K562 (cell line): Measurements from ENCODE around the gene ATL3. TPM values are rescaled to one million over a fixed set of nuclear protein-coding genes. Genes with fewer than 3 reads are reported as not detected.

Experiments used
- ASH1L ChIP-seq: fragments of 450-650 bp; IDR thresholded peaks from 2 replicates; pipeline ENCODE4 v1.6.1; 2018; ENCODE audit warnings: borderline replicate concordance, mild to moderate bottlenecking, low read depth; ENCODE audit not compliant: partially characterized antibody
- CBFA2T2 ChIP-seq: fragments of 450-650 bp; conservative IDR thresholded peaks from 2 replicates; pipeline ENCODE4 v1.6.1; 2017; ENCODE audit warnings: mild to moderate bottlenecking
- ETS2 ChIP-seq: IDR thresholded peaks from 2 replicates; pipeline ENCODE4 v1.6.1; 2016; ENCODE audit warnings: borderline replicate concordance, missing genetic modification characterization, mild to moderate bottlenecking, moderate library complexity, missing compliant biosample characterization; ENCODE audit not compliant: poor library complexity, severe bottlenecking
- GABPA ChIP-seq: fragments of 200-800 bp; sonication (Bioruptor generic); conservative IDR thresholded peaks from 2 replicates; pipeline ENCODE4 v1.6.1; 2016; ENCODE audit warnings: low read depth, missing genetic modification characterization, missing compliant biosample characterization
- KAT7 ChIP-seq: sonication (generic); formaldehyde crosslinking; IDR thresholded peaks from 2 replicates; pipeline ENCODE4 v1.8.0; 2022; ENCODE audit warnings: missing genetic modification reagents, mild to moderate bottlenecking, borderline replicate concordance
- KDM1A ChIP-seq, 2 experiments: fragments of 450-650 bp; IDR thresholded peaks; 2 replicates each; pipeline ENCODE4 v1.6.1; 2016; ENCODE audit warnings: mild to moderate bottlenecking in 2 of 2
- MAFG ChIP-seq: fragments of 450-650 bp; conservative IDR thresholded peaks from 2 replicates; pipeline ENCODE4 v1.6.1; 2016; ENCODE audit warnings: missing genetic modification characterization, missing compliant biosample characterization
- MCM2 ChIP-seq: fragments of 450-650 bp; IDR thresholded peaks from 2 replicates; pipeline ENCODE4 v1.6.1; 2017; ENCODE audit warnings: low read depth, mild to moderate bottlenecking
- MCM3 ChIP-seq: fragments of 450-650 bp; IDR thresholded peaks from 2 replicates; pipeline ENCODE4 v1.6.1; 2016
- MEF2A ChIP-seq: IDR thresholded peaks from 2 replicates; pipeline ENCODE4 v1.6.1; 2011; ENCODE audit warnings: low read depth, mild to moderate bottlenecking, low read length, moderate library complexity; ENCODE audit not compliant: control insufficient read depth
- NELFE ChIP-seq: IDR thresholded peaks from 2 replicates; pipeline ENCODE4 v1.6.1; 2011; ENCODE audit warnings: mild to moderate bottlenecking; ENCODE audit not compliant: insufficient read depth, insufficient read length
- PHTF2 ChIP-seq: fragments of 250-450 bp; sonication (Bioruptor Pico); IDR thresholded peaks from 2 replicates; pipeline ENCODE4 v1.5.0; 2021; ENCODE audit warnings: mild to moderate bottlenecking
- SIRT6 ChIP-seq: IDR thresholded peaks from one replicate; pipeline ENCODE4 v1.6.1; 2012; ENCODE audit warnings: low read depth, mild to moderate bottlenecking, control low read depth, inconsistent platforms, low read length, moderate library complexity
- SNIP1 ChIP-seq: fragments of 450-650 bp; IDR thresholded peaks from 2 replicates; pipeline ENCODE4 v1.7.1; 2017; ENCODE audit warnings: low read depth, mild to moderate bottlenecking
- TEAD2 ChIP-seq: fragments of 450-650 bp; IDR thresholded peaks from 2 replicates; pipeline ENCODE4 v1.6.1; 2016; ENCODE audit warnings: missing genetic modification characterization, control low read depth, missing compliant biosample characterization
- TRIM24 ChIP-seq, 2 experiments: fragments of 450-650 bp; IDR thresholded peaks; 2 replicates each; pipeline ENCODE4 v1.6.1; 2016
- U2AF1 ChIP-seq: fragments of 200-400 bp; formaldehyde crosslinking; optimal IDR thresholded peaks from 2 replicates; pipeline ENCODE3; 2017; ENCODE audit warnings: mild to moderate bottlenecking, low read depth, low read length, moderate library complexity
- ZNF280A ChIP-seq: fragments of 450-650 bp; IDR thresholded peaks from 2 replicates; pipeline ENCODE4 v1.6.1; 2018; ENCODE audit warnings: mild to moderate bottlenecking, low read depth; ENCODE audit not compliant: partially characterized antibody
- ZNF3 ChIP-seq: fragments of 250-450 bp; sonication (Bioruptor Pico); IDR thresholded peaks from 2 replicates; pipeline ENCODE4 v1.5.0; 2021; ENCODE audit warnings: mild to moderate bottlenecking, moderate library complexity
- ZNF507 ChIP-seq: conservative IDR thresholded peaks from 2 replicates; pipeline ENCODE4 v1.6.1; 2017; ENCODE audit warnings: missing genetic modification characterization, missing compliant biosample characterization
- ZNF551 ChIP-seq: fragments of 250-450 bp; sonication (Bioruptor Pico); IDR thresholded peaks from 2 replicates; pipeline ENCODE4 v1.5.0; 2021; ENCODE audit warnings: mild to moderate bottlenecking, moderate library complexity
- ZNF644 ChIP-seq: fragments of 200-800 bp; sonication (Bioruptor generic); IDR thresholded peaks from 2 replicates; pipeline ENCODE4 v1.6.1; 2016; ENCODE audit warnings: low read depth, missing genetic modification characterization, missing compliant biosample characterization
- ZNF740 ChIP-seq, 3 experiments: fragments of 200-800 bp in 1 of 3; sonication (Bioruptor generic) in 1 of 3; sonication (generic) in 1 of 3; formaldehyde crosslinking in 1 of 3; IDR thresholded peaks; 2 replicates each; pipeline versions ENCODE4 v1.6.1 to v1.8.0; 2016 to 2022; ENCODE audit warnings: mild to moderate bottlenecking in 2 of 3, missing compliant biosample characterization in 2 of 3, missing genetic modification characterization in 2 of 3, missing genetic modification reagents in 1 of 3
- polyA plus RNA-seq, 8 experiments: library from polyadenylated mRNA; depleted of rRNA in 4 of 8; stranded (reverse) in 5 of 8; unstranded in 3 of 8; fragments of >200 nt; fragmentation: Nextera tagmentation in 2 of 8; fragmentation: Illumina TruSeq in 1 of 8; extraction: Ambion mirVana in 2 of 8; extraction: Trizol in 1 of 8; gene quantifications; 2 replicates each; pipeline versions ENCODE4 v1.2.1 to v1.2.3, GENCODE V29; 2011 to 2014; ENCODE audit warnings: inconsistent platforms in 1 of 8, missing spikeins in 1 of 8
- total RNA-seq, 7 experiments: library from RNA; depleted of rRNA in 6 of 7; stranded (reverse); fragments of >200 nt in 6 of 7; fragmentation: Illumina TruSeq in 2 of 7; extraction: Trizol in 2 of 7; gene quantifications; 2 replicates each; pipeline versions ENCODE4 v1.2.1 to v1.2.3, GENCODE V29; 2011 to 2021; ENCODE audit warnings: low replicate concordance in 1 of 7
- TF ChIP-seq, protein P1 (sequence below), 2 experiments: fragments of 200-800 bp in 1 of 2; sonication (Bioruptor generic) in 1 of 2; sonication (generic) in 1 of 2; formaldehyde crosslinking in 1 of 2; IDR thresholded peaks in 1 of 2; conservative IDR thresholded peaks in 1 of 2; 2 replicates each; pipeline versions ENCODE4 v1.5.0 to v1.6.1; 2016 to 2020; ENCODE audit warnings: missing compliant biosample characterization in 1 of 2, missing genetic modification characterization in 1 of 2, missing genetic modification reagents in 1 of 2

The ATL3 gene
- total and polyA plus RNA-seq, 9 of the 15 experiments (the other 6 are each of a cell fraction or from before 2014, with no cell fraction given): 18.2 to 39.8 (median 23.9) TPM

DNA sequence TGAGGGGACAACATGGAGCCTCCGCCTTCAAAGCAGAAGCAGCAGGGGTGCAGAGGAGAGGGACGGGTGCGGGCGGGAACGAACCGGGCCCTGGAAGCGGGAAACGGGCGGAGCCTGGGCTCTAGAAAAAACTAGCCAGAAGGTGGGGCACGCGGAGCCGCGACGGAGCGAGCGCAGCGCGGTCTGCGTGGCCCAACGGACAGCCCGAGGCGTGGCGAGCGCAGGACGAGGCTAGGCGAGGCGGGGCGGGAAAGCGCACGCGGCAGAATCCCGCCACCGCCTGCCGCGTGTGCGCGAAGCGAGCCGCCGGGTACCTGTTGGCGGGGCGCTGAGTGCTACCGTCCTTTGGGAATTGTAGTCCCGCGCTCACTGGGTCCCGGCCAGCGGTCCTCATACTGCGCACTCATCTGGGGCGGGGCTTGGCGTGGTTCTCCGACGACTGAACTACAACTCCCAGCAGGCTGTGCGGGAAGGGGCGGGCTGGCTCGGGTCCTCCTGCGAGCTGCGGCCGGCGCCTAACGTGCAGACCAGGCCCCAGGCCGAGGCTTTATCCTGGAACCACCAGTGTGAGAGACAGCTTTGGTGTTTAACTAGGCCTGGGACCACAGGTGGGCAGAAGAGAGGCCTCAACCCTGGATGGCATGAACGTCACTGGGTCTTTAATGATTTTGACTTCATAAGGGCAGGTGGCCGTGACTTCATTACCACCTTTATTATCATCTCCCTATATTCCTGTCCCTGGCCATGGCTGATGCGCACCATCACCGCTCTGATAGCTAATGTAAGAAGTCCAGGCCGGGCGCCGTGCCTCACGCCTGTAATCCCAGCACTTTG lies at the start of gene ATL3 (continued):
- TF ChIP-seq GABPA (tag) (no peak; the same call in 1 of the 2 replicates), ETS2 (no peak), TEAD2 (tag) (no peak), PHTF2 (CRISPR knock-in tag) (no peak), ZNF740 (CRISPR knock-in tag; IDR thresholded peaks at IDR 0.05) (peak; percentile 92), ZNF740 (tag; IDR thresholded peaks at IDR 0.05) (no peak), MCM3 (no peak), ZNF507 (tag) (no peak), ZNF280A (no peak), KDM1A (IDR thresholded peaks at IDR 0.05) (no peak), NELFE (no peak), ZNF551 (CRISPR knock-in tag) (no peak), KAT7 (CRISPR knock-in tag) (peak; percentile 100), MAFG (tag) (no peak), U2AF1 (peak; percentile 80), ZNF644 (tag) (peak; percentile 88; the same call in 1 of the 2 replicates), ZNF3 (CRISPR knock-in tag) (no peak), SNIP1 (no peak), SIRT6 (no peak), CBFA2T2 (no peak), MEF2A (no peak), ASH1L (peak; percentile 68), TRIM24 (IDR thresholded peaks at IDR 0.05) (peak; percentile 20 to 81; a peak in 3 of 4 replicates), MCM2 (no peak)
- TF ChIP-seq, protein P1, sequence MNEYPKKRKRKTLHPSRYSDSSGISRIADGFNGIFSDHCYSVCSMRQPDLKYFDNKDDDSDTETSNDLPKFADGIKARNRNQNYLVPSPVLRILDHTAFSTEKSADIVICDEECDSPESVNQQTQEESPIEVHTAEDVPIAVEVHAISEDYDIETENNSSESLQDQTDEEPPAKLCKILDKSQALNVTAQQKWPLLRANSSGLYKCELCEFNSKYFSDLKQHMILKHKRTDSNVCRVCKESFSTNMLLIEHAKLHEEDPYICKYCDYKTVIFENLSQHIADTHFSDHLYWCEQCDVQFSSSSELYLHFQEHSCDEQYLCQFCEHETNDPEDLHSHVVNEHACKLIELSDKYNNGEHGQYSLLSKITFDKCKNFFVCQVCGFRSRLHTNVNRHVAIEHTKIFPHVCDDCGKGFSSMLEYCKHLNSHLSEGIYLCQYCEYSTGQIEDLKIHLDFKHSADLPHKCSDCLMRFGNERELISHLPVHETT (CRISPR knock-in tag; conservative IDR thresholded peaks at IDR 0.05 in 1 of 2, IDR thresholded peaks at IDR 0.05 in 1 of 2): peak in 1 of 2 experiments; percentile 72; a peak in 2 of 4 replicates
